HG03108 (cell line): Measurements from ENCODE around the gene RPS29.
"Not testable (repeated sequence)": the region's sequence is repeated elsewhere in the genome, so short reads cannot be mapped to it uniquely, and the experiment has no call there.

Source experiments
- ATAC-seq: cut with Tn5 transposase; IDR thresholded peaks from one replicate; pipeline ENCODE4 v1.9.1; 2021; ENCODE audit warnings: moderate library complexity; ENCODE audit not compliant: unreplicated experiment

The RPS29 gene

GRCh38 chr14:49598485-49599300 is 12.5 kb upstream of the RPS29 start, which contains the start of gene LRR1:
LRR1 (plus strand) TSS chr14:49598940; CDS start chr14:49599021, 81 bp downstream.
- ATAC-seq, result peak; percentile 43

- no peak for ATAC-seq
Observed at GRCh38 chr14:49598189-49598484, 12.0 kb upstream of the RPS29 start.

- no peak for ATAC-seq
Observed at GRCh38 chr14:49594347-49595091, 8.3 kb upstream of the RPS29 start.

- ATAC-seq, result no peak
Observed at GRCh38 chr14:49593016-49593415, 6.8 kb upstream of the RPS29 start.

GRCh38 chr14:49589387-49589786 is 3.2 kb upstream of the RPS29 start:
- no peak for ATAC-seq

- peak; percentile 27 for ATAC-seq
Observed at GRCh38 chr14:49586673-49587460, 687 bp upstream of the RPS29 start.

GRCh38 chr14:49584981-49585640 is 1.1 kb downstream of the RPS29 start:
- ATAC-seq, result not testable (repeated sequence)

GRCh38 chr14:49584058-49584457 is 2.1 kb downstream of the RPS29 start:
- no peak for ATAC-seq

- no peak for ATAC-seq
Observed at GRCh38 chr14:49583629-49584028, 2.6 kb downstream of the RPS29 start.

- no peak for ATAC-seq
Observed at GRCh38 chr14:49582113-49582977, 3.8 kb downstream of the RPS29 start.

- no peak for ATAC-seq
Observed at GRCh38 chr14:49581209-49582112, 4.7 kb downstream of the RPS29 start.

- no peak for ATAC-seq
Observed at GRCh38 chr14:49579841-49580240, 6.3 kb downstream of the RPS29 start.

GRCh38 chr14:49578141-49578540 is 8.0 kb downstream of the RPS29 start:
- no peak for ATAC-seq

- ATAC-seq, result no peak
Observed at GRCh38 chr14:49574038-49574437, 12.1 kb downstream of the RPS29 start.

- no peak for ATAC-seq
Observed at GRCh38 chr14:49569281-49569680, 16.9 kb downstream of the RPS29 start.

- ATAC-seq, result no peak
Observed at GRCh38 chr14:49566714-49567113, 19.5 kb downstream of the RPS29 start.

GRCh38 chr14:49559979-49560768 is 26.0 kb downstream of the RPS29 start:
- ATAC-seq, result no peak

- no peak for ATAC-seq
Observed at GRCh38 chr14:49553892-49554291, 32.3 kb downstream of the RPS29 start.
